Mesothelial cell of epicardium (in vitro differentiated cells): ENCODE results near the gene CHML. TPM values are rescaled to one million over a fixed set of nuclear protein-coding genes. Genes with fewer than 3 reads are reported as not detected.
A peak's percentile ranks its signal among the peaks of the same experiment; 100 is the strongest.

Source experiments
- DNase-seq, 2 experiments: peaks; one replicate each; pipeline ENCODE4 v3.0.0; 2021; ENCODE audit warnings: low spot score in 2 of 2; ENCODE audit not compliant: unreplicated experiment in 2 of 2
- H3K27ac Mint-ChIP-seq: 2 replicates; pipeline ENCODE4 v1.8.0; 2021; ENCODE audit warnings: mixed read lengths
- H3K27me3 Mint-ChIP-seq: 2 replicates; pipeline ENCODE4 v1.8.0; 2021; ENCODE audit warnings: low read depth, mixed read lengths
- H3K36me3 Mint-ChIP-seq: 2 replicates; pipeline ENCODE4 v1.8.0; 2021; ENCODE audit warnings: mixed read lengths
- H3K4me1 Mint-ChIP-seq: 2 replicates; pipeline ENCODE4 v1.8.0; 2021; ENCODE audit warnings: mixed read lengths
- H3K4me3 Mint-ChIP-seq: 2 replicates; pipeline ENCODE4 v1.8.0; 2021; ENCODE audit warnings: mild to moderate bottlenecking, moderate library complexity, mixed read lengths
- H3K9me3 Mint-ChIP-seq: 2 replicates; pipeline ENCODE4 v1.8.0; 2021; ENCODE audit warnings: mixed read lengths
- CTCF ChIP-seq: fragments of 200-600 bp; sonication (generic); IDR thresholded peaks from one replicate; pipeline ENCODE4 v1.5.0; 2021; ENCODE audit warnings: antibody characterized with exemption; ENCODE audit not compliant: unreplicated experiment
- total RNA-seq: library from RNA; stranded (reverse); gene quantifications from 3 replicates; pipeline ENCODE4 v1.2.1, GENCODE V29; 2021

CHML gene
- total RNA-seq, 1 donor from 2014 or later, result 21.2 TPM

- no peaks in the 10 kb centered on the region for H3K4me1 Mint-ChIP-seq
- no peak overlapping the region for H3K4me3 Mint-ChIP-seq
Observed at GRCh38 chr1:241614572-241614971, 25.6 kb downstream of the CHML start.

GRCh38 chr1:241614144-241614543, 26.0 kb downstream of the CHML start:
- DNase-seq, result no peak
- no peaks in the 10 kb centered on the region for H3K36me3 Mint-ChIP-seq
- H3K9me3 Mint-ChIP-seq, result no peaks in the 10 kb centered on the region
- no peaks in the 10 kb centered on the region for H3K27me3 Mint-ChIP-seq
- no peak for TF ChIP-seq CTCF
- H3K4me1 Mint-ChIP-seq, result no peaks in the 10 kb centered on the region
- no peak overlapping the region for H3K4me3 Mint-ChIP-seq
- H3K27ac Mint-ChIP-seq, result no peak overlapping the region

More at GRCh38 chr1:241614572-241614971, 25.6 kb downstream of the CHML start:
- Mint-ChIP-seq H3K27me3 (no peaks in the 10 kb centered on the region), H3K27ac (no peak overlapping the region), H3K9me3 (no peaks in the 10 kb centered on the region), H3K36me3 (no peaks in the 10 kb centered on the region)
- DNase-seq, result no peak
- TF ChIP-seq CTCF, result no peak

GRCh38 chr1:241612533-241613477, 27.4 kb downstream of the CHML start:
- H3K9me3 Mint-ChIP-seq, result no peaks in the 10 kb centered on the region
- H3K4me3 Mint-ChIP-seq, result no peak overlapping the region
- no peaks in the 10 kb centered on the region for H3K36me3 Mint-ChIP-seq

GRCh38 chr1:241611736-241612135, 28.4 kb downstream of the CHML start:
- Mint-ChIP-seq H3K36me3 (no peaks in the 10 kb centered on the region), H3K9me3 (no peaks in the 10 kb centered on the region), H3K4me3 (no peak overlapping the region), H3K4me1 (no peaks in the 10 kb centered on the region), H3K27me3 (no peaks in the 10 kb centered on the region), H3K27ac (no peak overlapping the region)
- no peak for DNase-seq
- TF ChIP-seq CTCF, result no peak

More at GRCh38 chr1:241612533-241613477, 27.4 kb downstream of the CHML start:
- DNase-seq, result no peak
- Mint-ChIP-seq H3K4me1 (no peaks in the 10 kb centered on the region), H3K27ac (no peak overlapping the region), H3K27me3 (no peaks in the 10 kb centered on the region)
- no peak for TF ChIP-seq CTCF

GRCh38 chr1:241611063-241611462, 29.1 kb downstream of the CHML start:
- Mint-ChIP-seq H3K27ac (no peak overlapping the region), H3K4me3 (no peak overlapping the region), H3K9me3 (no peaks in the 10 kb centered on the region), H3K27me3 (no peaks in the 10 kb centered on the region), H3K36me3 (no peaks in the 10 kb centered on the region), H3K4me1 (no peaks in the 10 kb centered on the region)
- DNase-seq, result no peak
- TF ChIP-seq CTCF, result peak; percentile 87
